SKM-1 treated with dmso at 0.1 percent for 144 hours (cell line): ENCODE data around the gene RNU1-1.
A peak's percentile ranks its signal among the peaks of the same experiment; 100 is the strongest.
"Not testable (repeated sequence)": the region's sequence is repeated elsewhere in the genome, so short reads cannot be mapped to it uniquely, and the experiment has no call there.

Experiments used
- DNase-seq: peaks from one replicate; lab custom pipeline; 2025; ENCODE audit not compliant: unreplicated experiment; lab: John Stamatoyannopoulos, UW

The RNU1-1 gene

DNA sequence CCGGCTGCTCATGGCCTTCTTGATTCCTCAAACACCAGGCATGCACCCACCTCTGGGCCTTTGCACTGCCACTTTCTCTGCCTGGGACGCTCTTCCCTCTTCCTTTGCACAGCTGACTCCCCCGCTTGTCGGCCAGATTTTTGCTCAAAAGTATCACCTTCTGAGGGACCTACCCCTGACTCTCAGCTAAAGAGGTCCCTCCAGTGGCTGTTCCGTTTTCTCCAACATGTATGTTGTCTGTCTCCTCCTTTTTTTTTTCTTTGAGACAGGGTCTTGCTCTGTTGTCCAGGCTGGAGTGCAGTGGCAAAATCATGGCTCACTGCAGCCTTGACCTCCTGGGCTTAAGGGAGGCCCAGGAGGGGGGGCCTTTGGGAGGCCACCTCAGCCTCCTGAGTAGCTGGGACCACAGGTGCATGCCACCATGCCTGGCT lies 16.6 kb downstream of the RNU1-1 start:
- not testable (repeated sequence) for DNase-seq

DNA sequence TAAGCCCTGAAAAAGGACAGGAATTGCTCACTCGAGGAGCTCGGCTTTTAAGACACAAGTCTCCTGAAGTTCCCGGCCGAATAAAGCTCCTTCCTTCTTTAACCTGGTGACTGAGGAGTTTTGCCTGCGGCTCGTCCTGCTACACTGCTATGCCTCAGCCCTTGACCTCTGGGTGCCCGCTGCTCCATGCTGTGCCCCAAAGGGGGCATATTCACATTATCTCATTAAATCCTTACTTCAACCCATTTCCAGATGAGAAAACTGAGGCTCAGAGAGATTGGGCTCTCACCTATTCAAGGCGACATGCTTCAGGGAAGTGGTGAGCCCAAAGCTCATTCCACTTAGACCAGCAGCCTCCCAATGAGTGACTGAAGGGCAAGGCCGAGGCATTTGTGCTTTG lies 20.4 kb downstream of the RNU1-1 start:
- not testable (repeated sequence) for DNase-seq

GRCh38 chr1:16492937-16493336 lies 21.1 kb downstream of the RNU1-1 start:
- not testable (repeated sequence) for DNase-seq

DNA sequence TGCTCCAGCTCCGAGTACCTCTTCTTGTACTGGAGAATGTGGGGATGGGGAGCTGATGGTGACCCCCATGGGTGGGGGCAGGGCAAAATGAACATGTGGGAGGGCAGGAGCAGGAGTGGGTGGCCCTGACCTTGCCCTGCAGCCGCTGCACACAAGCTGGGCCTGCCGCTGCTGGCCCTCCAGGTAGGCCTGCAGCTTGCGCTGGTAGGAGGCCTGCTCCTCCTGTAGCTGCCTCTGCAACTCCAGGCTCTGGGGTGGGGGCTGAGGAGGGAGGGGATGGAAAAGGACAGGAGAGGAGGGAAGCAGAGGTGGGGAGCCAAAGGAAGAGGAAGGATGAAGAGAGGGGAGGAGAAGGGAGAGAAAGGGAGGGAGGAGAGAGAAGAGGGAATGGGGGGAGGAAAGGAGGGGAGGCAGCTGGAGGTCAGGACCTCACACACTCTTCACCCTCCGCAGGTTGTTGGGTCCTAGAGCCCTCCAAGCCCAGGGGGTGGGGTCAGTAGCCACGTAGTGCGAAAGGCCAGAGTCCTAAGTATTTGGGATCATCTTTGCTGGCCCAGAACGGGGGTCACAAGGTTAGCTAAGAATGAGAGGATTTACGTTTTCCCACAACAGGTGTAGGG lies 22.9 kb downstream of the RNU1-1 start:
- no peak for DNase-seq

GRCh38 chr1:16489195-16489880 lies 24.7 kb downstream of the RNU1-1 start:
- not testable (repeated sequence) for DNase-seq

DNA sequence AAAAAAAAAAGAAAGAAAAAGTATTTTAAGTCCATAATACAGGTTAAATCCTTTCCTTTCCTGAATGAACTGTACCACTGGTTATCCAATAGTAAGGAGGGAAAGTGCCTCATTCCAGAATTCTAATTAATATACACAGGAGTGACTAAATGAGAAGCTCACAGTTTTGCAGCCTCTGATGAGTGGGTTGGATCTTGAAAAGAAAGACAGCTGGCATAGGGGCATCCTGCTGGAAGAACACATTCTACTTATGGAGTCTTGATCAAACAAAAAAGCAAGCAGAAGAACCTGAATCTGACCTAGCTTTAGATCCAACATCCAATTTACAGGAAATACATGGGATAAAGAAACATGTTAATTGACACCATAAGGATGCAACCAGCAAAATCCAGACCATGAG lies 27.1 kb downstream of the RNU1-1 start:
- DNase-seq: not testable (repeated sequence)

- not testable (repeated sequence) for DNase-seq
These were observed 27.8 kb downstream of the RNU1-1 start for GRCh38 chr1:16486316-16486715.

GRCh38 chr1:16484931-16485330 lies 29.2 kb downstream of the RNU1-1 start:
- DNase-seq: no peak

- DNase-seq: no peak
These were observed 29.6 kb downstream of the RNU1-1 start for GRCh38 chr1:16484501-16484835.

DNA sequence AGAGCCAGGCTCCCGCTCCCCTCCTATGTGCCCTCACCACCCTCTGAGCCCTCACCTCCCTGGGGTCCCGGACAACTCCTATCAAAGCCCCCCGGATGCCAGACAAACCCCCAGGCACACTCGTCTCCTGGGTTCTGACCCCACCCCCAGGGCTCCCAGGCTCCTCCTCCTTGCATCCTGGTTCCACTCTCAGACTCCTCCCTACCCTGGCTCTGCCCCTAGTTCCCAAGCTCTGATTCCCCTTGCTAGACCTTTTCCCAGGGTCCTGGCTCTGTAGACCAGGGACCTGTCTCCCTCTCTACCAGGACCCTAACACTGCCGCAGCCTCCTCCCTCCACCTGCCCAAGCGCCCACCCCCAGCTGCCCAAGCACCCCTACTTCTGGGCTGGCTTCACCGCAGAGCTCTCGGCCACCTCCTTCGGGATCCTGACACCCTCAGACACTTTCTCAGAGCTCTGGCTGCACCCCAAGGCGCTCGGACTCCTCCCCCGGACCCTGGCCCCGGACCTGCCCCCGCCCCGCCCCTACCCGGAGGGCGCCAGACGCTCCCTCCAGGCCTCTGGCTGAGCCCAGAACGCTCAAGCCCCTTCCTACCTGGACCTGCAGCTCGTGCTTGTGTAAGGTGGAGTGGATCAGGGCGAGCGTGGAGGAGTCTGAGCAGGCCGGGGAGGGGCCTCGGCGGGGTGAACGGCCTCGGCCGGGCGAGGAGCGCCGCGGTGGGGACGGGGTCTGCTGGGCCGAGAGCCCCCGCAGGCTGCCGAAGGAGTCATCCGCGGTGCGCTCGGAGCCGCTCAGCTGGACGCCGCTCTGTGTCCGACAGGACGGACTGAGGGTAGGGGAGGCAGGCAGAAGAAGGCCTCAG lies 30.2 kb downstream of the RNU1-1 start:
- not testable (repeated sequence) for DNase-seq

DNA sequence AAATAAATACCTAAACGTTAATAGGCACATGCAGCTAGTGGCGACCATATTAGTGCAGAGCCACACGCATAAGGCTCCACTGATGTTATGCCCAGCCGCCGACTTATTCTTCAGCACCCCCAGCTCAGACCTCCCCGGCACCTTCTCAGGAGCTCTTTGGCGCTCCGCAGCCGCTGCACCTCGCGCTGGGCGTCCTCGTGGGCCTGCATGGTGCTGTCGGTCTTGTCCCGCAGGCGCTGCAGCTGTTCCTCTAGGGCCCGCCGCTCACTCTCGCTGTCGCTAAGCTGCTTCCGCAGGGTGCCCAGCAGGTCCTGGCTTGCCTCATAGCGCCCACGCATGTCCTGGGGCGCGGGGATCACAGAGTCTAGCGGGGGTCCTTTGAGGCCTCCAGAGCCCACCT lies 30.9 kb downstream of the RNU1-1 start:
- not testable (repeated sequence) for DNase-seq

DNA sequence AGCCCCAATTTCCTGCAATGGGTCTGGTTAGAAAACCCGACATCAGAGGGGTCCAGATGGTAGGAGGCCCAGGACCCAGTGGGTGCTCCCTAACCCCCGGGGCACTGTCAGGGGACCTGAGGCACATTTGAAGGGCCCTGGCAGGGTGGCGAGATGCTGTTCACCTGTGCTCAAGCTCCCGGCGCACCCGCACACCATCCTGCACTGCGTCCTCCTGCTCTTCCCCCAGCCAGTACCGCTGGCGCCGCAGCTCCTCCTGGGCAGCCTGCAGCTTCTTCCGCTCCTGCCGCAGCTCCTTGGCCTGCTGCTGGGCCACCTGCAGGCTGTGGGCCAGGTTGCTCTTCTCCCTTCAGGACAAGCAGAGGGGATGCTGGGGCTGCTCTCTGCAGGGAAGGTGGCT lies 36.0 kb downstream of the RNU1-1 start:
- no peak for DNase-seq

DNA sequence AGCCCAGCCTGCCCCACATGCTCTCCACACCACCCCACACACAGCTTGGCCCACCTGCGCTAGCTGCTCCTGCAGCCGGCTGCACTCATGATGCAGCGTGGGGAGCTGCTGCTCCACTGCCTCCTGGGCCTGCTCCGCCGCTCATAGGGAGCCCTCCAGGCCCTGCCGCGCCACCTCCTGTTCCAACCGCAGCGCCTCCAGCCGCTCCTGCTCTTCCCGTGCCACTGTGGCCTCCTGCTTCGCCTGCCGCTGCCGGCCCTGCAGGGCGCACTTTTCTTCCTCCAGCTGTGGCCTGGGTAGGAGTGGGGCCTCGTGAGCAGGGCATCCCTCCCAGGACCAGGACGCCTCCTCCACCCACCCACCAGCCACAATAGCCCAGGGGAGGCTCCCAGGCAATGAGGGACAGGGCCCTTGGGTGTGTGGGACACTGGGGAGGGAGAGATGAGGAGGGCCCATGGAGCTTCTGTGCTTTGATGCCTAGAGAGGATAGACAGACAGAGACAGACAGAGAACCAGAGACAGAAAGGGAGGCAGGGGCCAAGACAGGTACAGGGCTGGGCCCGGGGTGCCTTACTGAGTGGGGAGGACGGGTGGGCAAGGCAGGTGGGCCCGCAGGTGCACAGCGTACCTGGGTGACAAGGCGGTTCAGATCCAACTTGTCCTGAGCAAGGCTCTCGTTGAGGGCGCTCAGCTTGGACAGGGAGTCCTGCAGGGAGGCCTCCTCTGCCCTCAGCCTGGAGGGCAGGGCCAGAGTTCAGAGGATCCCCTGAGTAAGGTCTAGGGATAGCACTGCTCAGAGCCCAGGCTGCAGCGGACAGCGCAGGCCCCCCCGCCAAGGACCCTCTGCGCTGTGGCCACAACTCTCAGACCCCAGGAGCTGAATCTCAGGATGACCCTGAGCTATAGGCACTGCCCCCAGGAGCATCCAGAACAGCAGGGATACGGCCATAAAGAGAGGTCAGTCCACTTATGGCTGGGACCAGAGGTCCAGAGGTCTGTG lies 38.0 kb downstream of the RNU1-1 start:
- DNase-seq: not testable (repeated sequence)

GRCh38 chr1:16474891-16475290 lies 39.2 kb downstream of the RNU1-1 start:
- DNase-seq: peak; percentile 2

GRCh38 chr1:16474166-16474800 lies 39.8 kb downstream of the RNU1-1 start:
- no peak for DNase-seq

DNA sequence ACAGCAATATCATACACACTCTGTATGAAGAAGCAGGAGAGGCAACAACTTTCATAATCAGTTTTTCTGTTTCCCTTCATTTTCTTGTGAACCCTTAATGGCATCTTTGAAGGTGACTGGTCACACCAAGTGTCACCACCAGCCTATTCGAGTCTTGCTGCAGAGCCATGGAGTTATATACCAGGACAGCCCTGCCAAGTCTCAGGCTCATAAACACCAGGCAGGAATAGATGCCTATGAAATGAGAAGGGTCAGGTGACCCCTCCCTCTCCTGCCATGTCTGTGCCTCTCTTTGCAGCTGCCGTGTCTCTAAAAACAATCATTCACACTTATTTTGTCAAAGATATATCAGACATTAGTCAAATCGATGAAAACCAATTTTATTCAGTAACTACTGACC lies 45.5 kb downstream of the RNU1-1 start:
- no peak for DNase-seq

DNA sequence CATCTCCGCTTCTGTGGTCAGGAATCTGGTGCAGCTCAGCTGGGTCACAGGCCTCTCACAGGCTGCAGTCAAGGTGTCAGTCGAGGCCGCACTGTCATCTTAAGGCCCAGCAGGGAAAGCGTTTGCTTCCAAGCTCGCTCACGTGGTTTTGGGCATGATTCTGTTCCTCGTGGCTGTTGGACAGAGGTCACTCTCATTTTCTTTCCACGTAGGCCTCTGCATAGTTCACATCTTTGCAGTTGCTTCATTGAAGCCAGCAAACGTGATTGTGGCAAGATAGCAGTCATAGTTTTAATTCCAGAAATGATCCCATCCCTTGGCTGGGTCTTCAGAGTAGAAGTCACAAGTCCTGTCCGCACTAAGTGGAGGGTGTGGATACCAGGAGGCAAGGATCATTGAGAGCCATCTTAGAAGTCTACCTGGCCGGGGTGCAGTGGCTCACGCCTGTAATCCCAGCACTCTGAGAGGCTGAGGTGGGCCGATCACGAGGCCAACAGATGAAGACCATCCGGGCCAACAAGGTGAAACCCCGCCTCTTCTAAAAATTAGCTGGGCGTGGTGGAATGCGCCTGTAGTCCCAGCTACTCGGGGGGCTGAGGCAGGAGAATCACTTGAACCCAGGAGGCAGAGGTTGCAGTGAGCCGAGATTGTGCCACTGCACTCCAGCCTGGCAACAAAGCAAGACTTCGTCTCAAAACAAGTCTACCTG lies 49.0 kb downstream of the RNU1-1 start:
- no peak for DNase-seq
